DMS 273 (cell line): ENCODE measurements around the gene SGMS1.
"Not testable (repeated sequence)": the region's sequence is repeated elsewhere in the genome, so short reads cannot be mapped to it uniquely, and the experiment has no call there.

ENCODE experiments used
- DNase-seq: peaks from one replicate; lab custom pipeline; 2025; ENCODE audit not compliant: unreplicated experiment; lab: John Stamatoyannopoulos, UW

Gene SGMS1

GRCh38 chr10:50387007-50387731 is 236.6 kb downstream of the SGMS1 start:
- no peak for DNase-seq

GRCh38 chr10:50385624-50386023 is 238.1 kb downstream of the SGMS1 start:
- no peak for DNase-seq

GRCh38 chr10:50384898-50385297 is 238.9 kb downstream of the SGMS1 start:
- DNase-seq = no peak

GRCh38 chr10:50384238-50384637 is 239.5 kb downstream of the SGMS1 start:
- DNase-seq = no peak

- DNase-seq = no peak
Observed at GRCh38 chr10:50382576-50383023, 241.2 kb downstream of the SGMS1 start.

- DNase-seq = peak; percentile 1
Observed at GRCh38 chr10:50381642-50382041, 242.1 kb downstream of the SGMS1 start.

- no peak for DNase-seq
Observed at GRCh38 chr10:50379616-50380015, 244.1 kb downstream of the SGMS1 start.

- DNase-seq = no peak
Observed at GRCh38 chr10:50375745-50376144, 248.0 kb downstream of the SGMS1 start.

- DNase-seq = no peak
Observed at GRCh38 chr10:50375051-50375452, 248.7 kb downstream of the SGMS1 start.

- no peak for DNase-seq
Observed at GRCh38 chr10:50373821-50374501, 249.8 kb downstream of the SGMS1 start.

- no peak for DNase-seq
Observed at GRCh38 chr10:50369931-50370330, 253.8 kb downstream of the SGMS1 start.

GRCh38 chr10:50367732-50368131 is 256.0 kb downstream of the SGMS1 start:
- peak; percentile 38 for DNase-seq

- not testable (repeated sequence) for DNase-seq
Observed at GRCh38 chr10:50366421-50366820, 257.3 kb downstream of the SGMS1 start.

GRCh38 chr10:50364730-50365129 is 259.0 kb downstream of the SGMS1 start:
- not testable (repeated sequence) for DNase-seq

GRCh38 chr10:50362547-50363125 is 261.1 kb downstream of the SGMS1 start:
- DNase-seq = no peak

GRCh38 chr10:50361946-50362345 is 261.8 kb downstream of the SGMS1 start:
- DNase-seq = no peak

GRCh38 chr10:50360077-50360850 is 263.5 kb downstream of the SGMS1 start:
- no peak for DNase-seq

- DNase-seq = no peak
Observed at GRCh38 chr10:50358925-50359687, 264.6 kb downstream of the SGMS1 start.

- DNase-seq = no peak
Observed at GRCh38 chr10:50358411-50358810, 265.3 kb downstream of the SGMS1 start.

- not testable (repeated sequence) for DNase-seq
Observed at GRCh38 chr10:50356481-50356832, 267.3 kb downstream of the SGMS1 start.
